A549 (cell line): ENCODE results near the gene SLC13A2.
"Not testable (repeated sequence)": the region's sequence is repeated elsewhere in the genome, so short reads cannot be mapped to it uniquely, and the experiment has no call there.

Source experiments
- CTCF ChIP-seq: fragments of >200 bp; sonication (Bioruptor Twin); formaldehyde crosslinking; IDR thresholded peaks from 3 replicates; pipeline ENCODE4 v1.5.1; 2016
- EHMT2 ChIP-seq: fragments of 200-600 bp; sonication (generic); IDR thresholded peaks from 2 replicates; pipeline ENCODE4 v1.6.1; 2016; ENCODE audit warnings: antibody characterized with exemption, low read depth, mild to moderate bottlenecking, moderate library complexity
- ESRRA ChIP-seq: fragments of 150-350 bp; IDR thresholded peaks from 2 replicates; pipeline ENCODE4 v1.6.1; 2014; ENCODE audit warnings: mild to moderate bottlenecking, low read length, borderline replicate concordance
- FOXS1 ChIP-seq: fragments of 250-450 bp; sonication (Bioruptor Pico); IDR thresholded peaks from 2 replicates; pipeline ENCODE4 v1.5.0; 2020; ENCODE audit warnings: mild to moderate bottlenecking, moderate library complexity
- GATA3 ChIP-seq: IDR thresholded peaks from 2 replicates; pipeline ENCODE4 v1.6.1; 2012; ENCODE audit warnings: borderline replicate concordance
- HDAC2 ChIP-seq: fragments of 200-600 bp; sonication (generic); IDR thresholded peaks from 2 replicates; pipeline ENCODE4 v1.6.1; 2016
- HEYL ChIP-seq: fragments of 250-450 bp; sonication (Bioruptor Pico); IDR thresholded peaks from 2 replicates; pipeline ENCODE4 v1.8.0; 2021; ENCODE audit warnings: mild to moderate bottlenecking, moderate library complexity
- MAX ChIP-seq: IDR thresholded peaks from 2 replicates; pipeline ENCODE4 v1.6.1; 2012
- PHF8 ChIP-seq: fragments of 200-600 bp; sonication (generic); IDR thresholded peaks from 2 replicates; pipeline ENCODE4 v1.6.1; 2016; ENCODE audit warnings: low read depth, mild to moderate bottlenecking, antibody characterized with exemption, moderate library complexity, borderline replicate concordance
- POLR2A ChIP-seq: IDR thresholded peaks from 2 replicates; pipeline ENCODE4 v1.6.1; 2012; ENCODE audit warnings: mild to moderate bottlenecking, low read length
- RAD21 ChIP-seq, 2 experiments: fragments of >200 bp in 1 of 2; sonication (Bioruptor Twin) in 1 of 2; formaldehyde crosslinking in 1 of 2; IDR thresholded peaks in 1 of 2; conservative IDR thresholded peaks in 1 of 2; 2 replicates in 1 of 2; 3 replicates in 1 of 2; pipeline ENCODE4 v1.6.1; 2012 to 2018; ENCODE audit warnings: inconsistent platforms in 1 of 2

GRCh38 chr17:28522281-28522680, 48.8 kb downstream of the SLC13A2 start:
- not testable (repeated sequence) for TF ChIP-seq MAX; CTCF; GATA3; FOXS1 (CRISPR knock-in tag); ESRRA; HEYL (CRISPR knock-in tag); PHF8; POLR2A; RAD21 (conservative IDR thresholded peaks at IDR 0.05 in 1 of 2, IDR thresholded peaks at IDR 0.05 in 1 of 2); EHMT2; HDAC2
